ENCODE results near the gene C19orf25. TPM values are rescaled to one million over a fixed set of nuclear protein-coding genes. Genes with fewer than 3 reads are reported as not detected.
"Not testable (repeated sequence)": the region's sequence is repeated elsewhere in the genome, so short reads cannot be mapped to it uniquely, and the experiment has no call there.

Gene C19orf25
- total RNA-seq, 1 donor from 2014 or later = 37.6 TPM

- peak; percentile 79 for DNase-seq (ENCODE audit: low read depth)
Measured at GRCh38 chr19:1512671-1513498, 33.9 kb upstream of the C19orf25 start, which contains the start of gene ADAMTSL5. TSS of gene ADAMTSL5 (minus strand) at chr19:1513019. CDS start at chr19:1510943, 2,076 bp downstream.

GRCh38 chr19:1511318-1512317 lies 32.6 kb upstream of the C19orf25 start:
- DNase-seq (ENCODE audit: low read depth) = no peak

GRCh38 chr19:1510807-1511206 lies 31.8 kb upstream of the C19orf25 start:
- no peak for DNase-seq (ENCODE audit: low read depth)

GRCh38 chr19:1510442-1510806 lies 31.4 kb upstream of the C19orf25 start:
- peak; percentile 43 for DNase-seq (ENCODE audit: low read depth)

- DNase-seq (ENCODE audit: low read depth) = no peak
Measured at GRCh38 chr19:1509602-1510441, 30.8 kb upstream of the C19orf25 start.

- no peak for DNase-seq (ENCODE audit: low read depth)
Measured at GRCh38 chr19:1508507-1508856, 29.5 kb upstream of the C19orf25 start.

- peak; percentile 72 for DNase-seq (ENCODE audit: low read depth)
Measured at GRCh38 chr19:1507763-1508506, 28.9 kb upstream of the C19orf25 start.

- no peak for DNase-seq (ENCODE audit: low read depth)
Measured at GRCh38 chr19:1507192-1507660, 28.2 kb upstream of the C19orf25 start.

- DNase-seq (ENCODE audit: low read depth) = no peak
Measured at GRCh38 chr19:1505991-1506881, 27.2 kb upstream of the C19orf25 start.

- DNase-seq (ENCODE audit: low read depth) = no peak
Measured at GRCh38 chr19:1505012-1505411, 26.0 kb upstream of the C19orf25 start.

- DNase-seq (ENCODE audit: low read depth) = no peak
Measured at GRCh38 chr19:1503925-1504773, 25.1 kb upstream of the C19orf25 start.

- peak; percentile 47 for DNase-seq (ENCODE audit: low read depth)
Measured at GRCh38 chr19:1503089-1503924, 24.3 kb upstream of the C19orf25 start.

- no peak for DNase-seq (ENCODE audit: low read depth)
Measured at GRCh38 chr19:1502433-1503088, 23.5 kb upstream of the C19orf25 start.

GRCh38 chr19:1501200-1501595 lies 22.2 kb upstream of the C19orf25 start:
- peak; percentile 65 for DNase-seq (ENCODE audit: low read depth)

- not testable (repeated sequence) for DNase-seq (ENCODE audit: low read depth)
Measured at GRCh38 chr19:1499231-1499630, 20.2 kb upstream of the C19orf25 start.

GRCh38 chr19:1497578-1498235 lies 18.7 kb upstream of the C19orf25 start:
- no peak for DNase-seq (ENCODE audit: low read depth)
